Thyroid gland (tissue), 4 donors: ENCODE results near the gene CCDC9.

ENCODE experiments used
- CTCF ChIP-seq, 6 experiments: fragments of 200-600 bp in 3 of 6; fragments of 450-650 bp in 3 of 6; sonication (generic) in 3 of 6; IDR thresholded peaks; one replicate each; pipeline ENCODE4 v1.5.1; 2016 to 2019; ENCODE audit warnings: antibody characterized with exemption in 6 of 6, mild to moderate bottlenecking in 2 of 6, inconsistent platforms in 1 of 6, moderate library complexity in 1 of 6
- POLR2A ChIP-seq, 2 donors: fragments of 450-650 bp; IDR thresholded peaks; one replicate each; pipeline ENCODE4 v1.6.1; 2017; ENCODE audit warnings: antibody characterized with exemption in 2 of 2, mild to moderate bottlenecking in 2 of 2, moderate library complexity in 1 of 2

- TF ChIP-seq CTCF (IDR thresholded peaks at IDR 0.05) (no peak), POLR2A (IDR thresholded peaks at IDR 0.05) (no peak)
Measured at GRCh38 chr19:47215581-47215980, 40.7 kb upstream of the CCDC9 start.
